Fibroblast of lung (primary cell): ENCODE results near the gene FCER1G. TPM values are rescaled to one million over a fixed set of nuclear protein-coding genes. Genes with fewer than 3 reads are reported as not detected.
"Not testable (repeated sequence)": the region's sequence is repeated elsewhere in the genome, so short reads cannot be mapped to it uniquely, and the experiment has no call there.

ENCODE experiments used
- DNase-seq, 2 donors: peaks; one replicate each; pipeline versions ENCODE4 v3.0.0 to v3.0.0-alpha.2; 2010; ENCODE audit warnings: low read depth in 2 of 2
- H2AFZ ChIP-seq: 2 replicates; pipeline ENCODE4 v1.5.1; 2012; ENCODE audit warnings: low read length, control low read depth, inconsistent platforms
- H3K27ac ChIP-seq: 2 replicates; pipeline ENCODE4 v1.5.1; 2011; ENCODE audit warnings: low read length, control low read depth; ENCODE audit not compliant: insufficient read depth
- H3K27me3 ChIP-seq: 2 replicates; pipeline ENCODE4 v1.5.1; 2011; ENCODE audit warnings: mild to moderate bottlenecking, low read length; ENCODE audit not compliant: control insufficient read depth, insufficient read depth
- H3K36me3 ChIP-seq: 2 replicates; pipeline ENCODE4 v1.5.1; 2011; ENCODE audit warnings: low read length; ENCODE audit not compliant: control insufficient read depth, insufficient read depth
- H3K4me1 ChIP-seq: 2 replicates; pipeline ENCODE4 v1.5.1; 2011; ENCODE audit warnings: low read length; ENCODE audit not compliant: control insufficient read depth, insufficient read depth; ENCODE audit errors: extremely low read depth
- H3K4me2 ChIP-seq: 2 replicates; pipeline ENCODE4 v1.5.1; 2011; ENCODE audit warnings: low read length, control low read depth; ENCODE audit not compliant: insufficient read depth; ENCODE audit errors: extremely low read depth
- H3K4me3 ChIP-seq, 4 experiments: fragments of 200-600 bp in 1 of 4; sonication (generic) in 1 of 4; replicated peaks in 1 of 4; 2 replicates each; pipeline ENCODE4 v1.5.1; 2011 to 2016; ENCODE audit warnings: low read length in 4 of 4, low read depth in 3 of 4, mild to moderate bottlenecking in 3 of 4, control low read depth in 2 of 4, inconsistent platforms in 1 of 4, mixed read lengths in 1 of 4; ENCODE audit not compliant: insufficient read depth in 1 of 4; ENCODE audit errors: control extremely low read depth in 1 of 4
- H3K79me2 ChIP-seq: 2 replicates; pipeline ENCODE4 v1.5.1; 2012; ENCODE audit warnings: mild to moderate bottlenecking, low read length, inconsistent platforms; ENCODE audit not compliant: control insufficient read depth, insufficient read depth
- H3K9ac ChIP-seq: 2 replicates; pipeline ENCODE4 v1.5.1; 2011; ENCODE audit warnings: mild to moderate bottlenecking, low read length, control low read depth; ENCODE audit not compliant: insufficient read depth
- H3K9me3 ChIP-seq: 2 replicates; pipeline ENCODE4 v1.5.1; 2012; ENCODE audit warnings: low read depth, low read length; ENCODE audit not compliant: control insufficient read depth, insufficient read depth
- H4K20me1 ChIP-seq: 2 replicates; pipeline ENCODE4 v1.5.1; 2011; ENCODE audit warnings: low read length; ENCODE audit not compliant: control insufficient read depth, insufficient read depth; ENCODE audit errors: extremely low read depth
- CTCF ChIP-seq, 2 donors: IDR thresholded peaks in 1 of 2; conservative IDR thresholded peaks in 1 of 2; 1 replicate in 1 of 2; 2 replicates in 1 of 2; pipeline ENCODE4 v1.5.1; 2011 to 2012; ENCODE audit warnings: low read length in 2 of 2, control low read depth in 1 of 2, inconsistent platforms in 1 of 2, low read depth in 1 of 2, mild to moderate bottlenecking in 1 of 2
- EZH2 ChIP-seq: IDR thresholded peaks from 2 replicates; pipeline ENCODE4 v1.5.1; 2012; ENCODE audit warnings: low read length, control low read depth, mild to moderate bottlenecking; ENCODE audit errors: missing control alignments
- polyA plus RNA-seq, 2 donors: library from polyadenylated mRNA; depleted of rRNA in 1 of 2; stranded (reverse) in 1 of 2; unstranded in 1 of 2; fragments of >200 nt; gene quantifications; 2 replicates each; pipeline ENCODE4 v1.2.1, GENCODE V29; 2011 to 2012; ENCODE audit warnings: missing spikeins in 1 of 2
- total RNA-seq: library from RNA; depleted of rRNA; stranded (reverse); fragments of >200 nt; gene quantifications from 2 replicates; pipeline ENCODE4 v1.2.1, GENCODE V29; 2014

The FCER1G gene
- total and polyA plus RNA-seq, 2 donors (not counting 1 experiment from before 2014, with no cell fraction given): 0.85 TPM; not detected in 1

- Histone ChIP-seq H2AFZ (no peak overlapping the region), H3K4me3 (no peak overlapping the region), H3K4me2 (no peak overlapping the region), H3K27me3 (no peaks in the 10 kb centered on the region), H3K36me3 (no peaks in the 10 kb centered on the region), H3K79me2 (no peaks in the 10 kb centered on the region), H3K27ac (no peak overlapping the region), H3K9ac (no peak overlapping the region), H3K9me3 (no peaks in the 10 kb centered on the region), H3K4me1 (peaks cover 10% of the 10 kb centered on the region), H4K20me1 (no peaks in the 10 kb centered on the region)
- no peak for DNase-seq
- no peak for TF ChIP-seq EZH2
Observed at GRCh38 chr1:161222175-161223019, 7.3 kb downstream of the FCER1G start.

- no peak for DNase-seq
- no peaks in the 10 kb centered on the region for H3K79me2 ChIP-seq
- peaks cover 7% of the 10 kb centered on the region for H3K36me3 ChIP-seq
- H3K4me3 ChIP-seq: no peak overlapping the region
- no peak overlapping the region for H2AFZ ChIP-seq
- no peaks in the 10 kb centered on the region for H3K9me3 ChIP-seq
- no peaks in the 10 kb centered on the region for H4K20me1 ChIP-seq
- no peak overlapping the region for H3K27ac ChIP-seq
- no peak overlapping the region for H3K4me2 ChIP-seq
- H3K9ac ChIP-seq: no peak overlapping the region
- H3K27me3 ChIP-seq: no peaks in the 10 kb centered on the region
- H3K4me1 ChIP-seq: peaks cover 6% of the 10 kb centered on the region
- TF ChIP-seq CTCF (conservative IDR thresholded peaks at IDR 0.05 in 1 of 2, IDR thresholded peaks at IDR 0.05 in 1 of 2; ENCODE audit: low read depth in 1 of 2, low read length in 2 of 2): no peak
- TF ChIP-seq EZH2: no peak
Observed at GRCh38 chr1:161223805-161224694, 9.0 kb downstream of the FCER1G start.

- not testable (repeated sequence) for H3K4me1 ChIP-seq, H3K9me3 ChIP-seq, H3K27me3 ChIP-seq, H3K9ac ChIP-seq, H3K4me2 ChIP-seq, H2AFZ ChIP-seq, H3K4me3 ChIP-seq, H3K36me3 ChIP-seq, H3K79me2 ChIP-seq, H3K27ac ChIP-seq, DNase-seq, H4K20me1 ChIP-seq
Observed at GRCh38 chr1:161224695-161225087, 9.6 kb downstream of the FCER1G start.
